A204.1 (cell line): ENCODE data around the gene NOP9.
"Not testable (repeated sequence)": the region's sequence is repeated elsewhere in the genome, so short reads cannot be mapped to it uniquely, and the experiment has no call there.

ENCODE experiments used
- FAIRE-seq: peaks from 2 replicates; lab custom pipeline; 2012; peaks lifted over from hg19 to GRCh38; lab: Jason Lieb, UNC

Gene NOP9

DNA sequence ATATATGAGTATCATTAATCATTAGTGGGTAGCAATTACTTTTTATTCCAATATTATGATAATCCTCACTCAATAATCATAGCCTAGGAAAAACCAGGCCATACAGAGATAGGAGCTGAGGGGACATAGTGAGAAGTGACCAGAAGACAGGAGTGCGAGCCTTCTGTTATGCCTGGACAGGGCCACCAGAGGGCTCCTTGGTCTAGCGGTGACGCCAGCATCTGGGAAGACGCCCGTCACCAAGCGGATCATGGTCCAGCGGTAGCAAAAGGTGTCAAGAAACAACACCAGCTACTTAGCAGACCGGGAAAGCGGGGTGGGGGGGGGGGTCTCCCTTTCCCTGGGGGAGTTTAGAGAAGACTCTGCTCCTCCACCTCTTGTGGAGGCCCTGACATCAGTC is 28.3 kb downstream of the NOP9 start:
- not testable (repeated sequence) for FAIRE-seq

DNA sequence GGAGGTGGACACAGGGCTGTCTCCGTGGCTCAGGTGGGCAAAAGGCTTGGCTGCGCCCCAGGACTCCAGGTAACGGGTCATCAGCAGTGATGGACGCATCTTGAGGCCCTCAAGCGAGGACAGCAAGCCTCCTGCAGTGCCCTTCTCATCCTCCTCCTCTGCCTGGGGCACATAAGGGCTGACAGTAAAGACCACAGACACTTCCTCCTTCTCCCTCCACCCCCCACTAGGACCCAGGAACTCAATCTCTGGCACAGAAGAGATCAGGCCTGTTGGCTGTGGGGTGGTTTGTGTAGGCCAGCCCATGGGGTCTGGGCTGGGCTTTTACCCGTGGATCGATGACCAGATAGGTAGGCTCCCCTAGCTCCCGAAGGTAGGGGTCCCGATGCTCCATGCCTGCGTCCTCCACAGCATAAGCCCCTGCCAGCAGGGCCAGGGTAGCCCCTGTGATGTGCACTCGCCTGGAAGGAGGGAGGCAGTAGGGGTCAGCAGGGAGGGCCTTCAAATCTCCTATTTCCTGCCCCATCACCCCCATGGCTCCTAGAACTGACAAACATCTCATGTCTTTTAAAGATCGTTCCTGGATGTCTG is 29.5 kb downstream of the NOP9 start:
- no peak for FAIRE-seq

DNA sequence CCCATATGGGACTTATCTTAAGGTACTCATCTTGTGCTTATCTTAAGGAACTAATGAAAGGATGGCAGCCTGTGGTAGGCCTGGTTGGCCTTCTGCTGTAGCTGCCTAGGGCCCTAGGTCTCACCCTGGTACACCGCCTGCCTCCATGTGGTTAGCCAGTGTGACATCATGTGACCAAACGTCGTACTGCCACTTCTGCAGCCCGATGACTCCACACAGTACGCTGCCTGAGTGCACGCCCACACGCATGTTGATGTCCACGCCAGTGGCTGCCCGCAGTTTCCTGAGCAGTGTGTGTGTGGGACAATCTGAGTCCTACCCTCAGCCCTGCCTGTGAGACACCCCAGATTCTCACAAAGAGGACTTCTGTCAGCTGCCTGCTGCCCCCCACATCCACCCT is 30.1 kb downstream of the NOP9 start:
- FAIRE-seq, result no peak

DNA sequence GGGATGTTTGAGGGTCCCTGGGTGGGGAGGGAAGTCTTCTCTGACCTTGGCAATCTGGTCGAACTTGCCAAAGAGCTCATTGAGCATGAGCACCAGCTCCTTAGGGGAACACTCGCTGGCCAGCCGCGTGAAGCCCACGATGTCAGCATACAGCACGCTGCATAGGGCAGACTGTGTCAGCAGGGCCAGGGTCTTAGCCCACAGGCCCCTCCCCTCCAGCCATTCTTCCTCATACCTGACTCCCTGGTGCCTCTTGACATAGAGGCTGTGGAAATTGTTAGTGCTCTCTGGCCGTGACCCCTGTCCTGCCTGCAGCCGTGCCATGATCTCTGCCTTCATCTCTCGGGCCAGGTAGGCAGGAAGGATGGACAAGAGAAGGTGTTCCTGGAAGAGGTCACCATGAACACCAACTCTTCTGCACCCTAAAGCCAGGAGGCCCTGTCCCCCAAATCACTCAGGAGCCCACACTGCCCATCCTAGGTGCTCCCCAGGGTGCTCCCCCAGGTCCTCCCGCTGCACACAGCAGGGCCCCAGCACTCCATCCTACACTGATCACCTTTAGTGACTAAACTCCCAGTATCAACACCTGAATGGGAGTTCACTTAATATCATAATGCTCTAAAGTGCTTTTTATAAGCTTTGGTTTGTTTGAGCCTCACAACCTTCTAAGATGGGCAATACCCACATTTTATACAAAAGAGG is 31.5 kb downstream of the NOP9 start:
- no peak for FAIRE-seq

DNA sequence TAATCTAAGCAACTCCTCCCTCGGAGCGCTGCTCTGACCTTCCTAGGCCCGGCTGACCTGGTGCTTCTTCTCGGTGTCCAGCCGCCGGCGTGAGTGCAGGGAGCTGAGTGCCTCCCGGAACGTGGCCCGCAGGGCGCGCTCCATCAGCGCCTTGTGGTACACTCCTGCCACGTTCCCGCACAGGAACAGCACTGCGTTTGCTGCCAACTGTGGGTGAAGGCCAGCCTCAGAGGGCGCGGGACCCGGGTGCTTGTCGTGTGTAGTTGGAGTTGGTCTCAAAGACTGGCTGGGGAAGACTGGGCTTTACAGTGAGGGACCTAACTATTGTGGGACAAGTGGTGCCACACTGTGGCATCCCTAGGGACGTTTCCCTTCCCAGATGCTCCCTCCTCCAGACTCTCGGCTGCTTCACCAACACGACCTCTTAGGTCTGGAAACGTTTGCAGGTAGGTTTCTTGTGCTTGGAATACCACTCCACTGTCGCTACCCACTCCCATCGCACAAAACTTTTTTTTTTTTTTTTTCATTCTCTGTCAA is 32.1 kb downstream of the NOP9 start:
- no peak for FAIRE-seq

DNA sequence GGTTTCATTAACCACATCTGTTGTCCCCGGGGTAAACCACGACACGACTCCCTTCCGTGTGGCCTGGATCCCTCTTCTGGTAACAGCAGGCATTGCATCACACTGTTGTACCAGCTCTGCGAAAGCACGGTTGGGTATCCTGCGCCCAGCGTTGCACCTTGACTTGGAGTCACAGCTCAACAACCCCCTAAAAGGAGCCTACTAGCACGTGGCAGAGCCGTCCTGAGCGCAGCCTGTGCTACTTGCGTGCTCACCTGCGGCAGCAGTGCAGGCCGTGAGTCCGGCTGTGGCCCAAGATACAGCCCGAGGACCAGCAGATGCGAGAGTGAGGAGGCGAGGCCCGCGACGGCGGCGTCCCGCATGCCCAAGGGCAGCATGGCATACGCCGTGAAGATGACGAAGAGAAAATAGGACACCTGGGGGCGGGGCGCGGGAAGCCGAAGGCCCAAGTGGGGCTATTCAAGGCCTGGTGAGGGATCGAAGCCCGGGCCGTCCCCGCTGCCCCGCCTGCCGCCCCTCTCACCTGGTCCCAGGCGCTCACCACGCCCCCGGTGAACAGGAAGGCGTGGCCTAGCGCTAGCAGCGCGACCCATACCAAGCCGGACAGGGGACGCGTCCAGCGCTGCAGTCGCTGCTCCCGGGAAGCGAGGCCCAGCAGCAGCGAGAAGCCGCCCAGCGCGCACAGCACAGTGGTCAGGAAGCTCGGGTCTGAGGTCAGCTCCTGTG is 32.8 kb downstream of the NOP9 start:
- FAIRE-seq, result no peak

DNA sequence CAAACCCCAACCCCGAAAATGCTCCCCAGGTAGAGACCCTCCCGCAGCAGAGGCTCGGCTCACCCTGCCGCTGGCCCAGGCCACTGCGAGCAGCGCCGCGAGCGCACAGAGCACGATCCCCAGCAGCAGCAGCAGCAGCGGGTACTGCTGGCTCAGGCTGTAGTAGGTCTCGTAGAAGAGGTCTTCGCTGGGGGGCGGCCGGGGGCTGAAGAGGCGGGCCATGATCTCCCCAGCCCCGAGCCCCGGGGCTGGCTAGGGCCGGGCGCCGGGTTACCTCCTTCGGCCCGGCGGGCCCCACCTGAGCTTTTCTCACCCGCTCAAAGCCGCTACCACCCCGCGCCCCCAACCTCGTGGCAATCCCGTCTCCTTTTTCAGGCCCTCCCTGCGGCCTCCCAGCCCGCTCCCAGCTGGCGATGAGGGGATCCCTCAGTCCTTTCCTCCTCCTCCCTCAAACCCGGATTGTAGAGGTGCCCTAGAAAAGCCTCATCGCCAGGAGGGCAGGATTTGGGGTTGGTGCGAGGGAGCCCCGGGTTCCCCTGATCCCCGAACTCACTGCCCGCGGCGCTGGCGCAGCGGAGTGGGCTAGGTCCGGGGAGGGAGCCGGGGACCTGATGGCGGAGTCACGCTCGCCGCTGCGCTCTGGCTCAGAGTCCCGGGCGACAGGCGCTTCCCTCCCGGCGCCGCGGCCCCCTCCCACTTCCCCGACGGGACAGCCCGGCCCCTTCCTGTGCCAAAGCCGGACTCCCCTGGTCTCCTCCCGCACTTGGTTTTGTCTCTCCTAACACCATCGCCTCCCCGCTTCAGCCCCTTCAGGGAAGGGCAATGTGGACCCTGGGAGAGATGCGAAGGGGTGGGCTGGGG is 35.0 kb downstream of the NOP9 start, which contains the start of gene ADCY4:
Gene ADCY4, minus strand, starts transcription at position 641 of the 861 bp plus-strand sequence. Its CDS starts 419 bp downstream, at position 222.
- FAIRE-seq, result no peak

GRCh38 chr14:24335461-24336171 is 36.0 kb downstream of the NOP9 start:
- FAIRE-seq, result no peak

DNA sequence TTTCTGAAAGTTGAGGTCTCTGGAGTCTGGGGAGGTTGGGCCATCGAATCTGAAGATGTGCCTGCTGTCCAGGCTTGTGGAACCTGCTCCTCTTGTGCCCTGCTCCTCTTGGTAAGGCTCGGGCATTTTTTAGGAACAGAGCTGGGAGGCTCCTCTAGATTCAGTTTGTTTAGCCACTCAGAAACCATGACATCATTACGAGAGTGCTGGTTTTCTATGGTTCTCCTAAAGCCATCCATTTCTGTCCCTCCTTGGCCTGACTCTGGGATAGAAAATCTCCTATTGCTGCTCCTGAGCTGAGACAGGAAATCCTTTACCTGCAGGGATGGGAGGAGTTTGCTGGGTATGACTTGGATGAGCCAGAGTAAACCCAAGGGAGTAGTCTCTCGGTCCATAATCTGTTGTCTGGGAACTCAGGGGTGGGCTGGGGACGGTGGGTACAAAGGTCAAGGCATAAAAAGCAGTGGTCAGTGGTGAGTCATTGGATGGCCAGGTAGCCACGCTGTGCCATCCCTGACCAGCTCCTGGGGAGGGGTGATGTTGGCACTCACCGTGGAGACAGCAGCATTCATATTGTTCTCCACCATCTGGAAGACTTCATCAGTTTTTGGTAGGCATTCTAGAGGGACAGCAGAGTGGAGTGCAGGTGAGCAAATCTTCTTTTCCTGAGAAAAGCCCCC is 37.6 kb downstream of the NOP9 start:
- no peak for FAIRE-seq

DNA sequence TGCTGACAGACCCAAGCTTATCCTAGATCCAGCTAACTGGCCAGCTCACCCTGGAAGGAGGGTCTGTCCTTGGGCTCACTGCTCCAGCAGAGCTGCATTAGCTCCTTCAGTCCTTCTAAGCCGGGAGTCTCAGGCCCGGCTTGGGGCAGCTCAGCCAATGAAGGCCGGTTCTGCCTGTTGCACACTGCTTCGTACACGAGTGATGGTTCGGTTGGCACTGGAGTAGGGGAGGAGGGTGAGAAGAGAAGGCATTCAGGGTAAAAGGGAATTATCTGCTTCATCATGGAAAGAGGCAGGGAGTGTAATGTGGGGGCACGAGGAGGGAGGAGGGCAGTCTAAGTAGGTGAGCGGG is 38.1 kb downstream of the NOP9 start:
- no peak for FAIRE-seq

DNA sequence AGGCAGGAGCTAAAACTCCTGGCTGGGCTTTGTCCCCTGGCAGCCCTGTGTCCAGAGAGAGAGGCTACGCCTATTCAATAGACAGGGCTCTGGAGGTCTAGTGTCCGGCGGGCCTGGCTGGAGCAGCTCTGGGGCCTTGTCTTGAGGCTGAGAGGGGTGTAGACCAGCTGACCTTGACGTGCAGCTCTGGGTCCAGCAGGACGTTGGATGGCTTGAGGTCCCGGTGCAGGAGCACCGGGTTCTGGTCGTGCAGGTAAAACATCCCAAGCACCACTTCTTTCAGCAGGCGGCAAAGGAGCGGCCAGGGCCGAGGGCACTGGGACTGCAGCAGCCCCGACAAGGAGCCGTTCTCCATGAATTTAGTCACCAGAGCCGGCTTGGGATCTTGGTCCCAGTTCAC is 39.2 kb downstream of the NOP9 start:
- FAIRE-seq, result no peak

DNA sequence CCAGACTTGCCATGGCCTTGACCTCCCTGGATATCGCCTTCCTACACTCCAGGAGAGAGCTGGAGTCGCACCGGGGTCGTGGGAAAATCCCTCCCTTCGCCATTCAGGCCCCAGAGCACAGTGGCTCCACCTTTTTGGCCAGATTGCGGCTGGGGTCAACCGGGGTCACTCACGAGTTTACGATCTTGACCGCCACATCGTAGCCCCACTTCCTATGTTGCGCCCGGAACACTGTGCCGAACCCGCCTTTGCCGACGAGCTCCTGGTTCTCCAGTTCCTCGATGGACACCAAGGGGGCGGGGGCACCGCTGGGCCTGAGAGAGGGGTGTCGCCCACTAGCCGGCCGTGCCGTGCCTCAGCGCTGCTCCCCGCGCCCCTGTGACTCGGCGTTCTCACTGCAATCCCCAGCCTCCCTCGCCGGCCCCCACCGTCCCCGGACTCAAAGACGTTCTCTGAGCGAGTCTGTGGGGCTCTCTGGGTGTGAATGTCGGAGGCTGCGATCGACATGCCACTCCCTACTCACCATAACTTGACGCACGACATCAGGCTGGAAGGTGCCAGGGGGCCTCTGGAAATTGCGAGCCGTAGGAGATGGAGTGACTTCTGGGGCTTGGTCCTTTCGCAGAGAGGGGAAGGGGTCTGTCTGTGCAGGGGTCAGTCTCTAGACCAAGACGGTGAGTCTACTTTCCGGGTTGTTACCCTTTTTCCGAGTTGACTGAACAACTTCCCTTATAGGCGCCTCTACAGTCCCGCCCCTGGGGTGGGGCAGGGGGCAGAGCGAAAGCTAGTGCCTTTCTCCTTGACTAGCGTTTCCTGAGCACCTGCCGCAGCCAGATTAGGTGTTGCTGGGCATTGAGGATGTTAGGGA is 39.9 kb downstream of the NOP9 start, which contains the start of gene RIPK3:
Gene RIPK3, minus strand, starts transcription at position 708 of the 868 bp plus-strand sequence. Its CDS starts 165 bp downstream, at position 543.
- no peak for FAIRE-seq

- FAIRE-seq, result no peak
These were observed 41.0 kb downstream of the NOP9 start for GRCh38 chr14:24340606-24341005.

DNA sequence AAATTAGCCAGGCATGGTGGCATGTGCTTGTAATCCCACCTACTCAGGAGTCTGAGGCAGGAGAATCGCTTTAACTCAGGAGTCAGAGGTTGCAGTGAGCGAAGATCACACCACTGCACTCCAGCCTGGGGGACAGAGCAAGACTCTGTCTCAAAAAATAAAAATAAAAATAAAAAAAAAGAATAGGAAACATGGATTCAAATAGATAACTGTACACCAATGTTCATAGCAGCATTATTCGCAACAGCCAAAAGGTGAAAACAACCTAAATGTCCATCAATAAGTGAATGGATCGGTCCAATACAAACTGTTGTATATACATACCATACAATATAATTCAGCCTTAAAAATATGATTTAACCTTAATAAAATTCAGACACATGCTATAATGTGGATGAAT is 43.2 kb downstream of the NOP9 start:
- no peak for FAIRE-seq

DNA sequence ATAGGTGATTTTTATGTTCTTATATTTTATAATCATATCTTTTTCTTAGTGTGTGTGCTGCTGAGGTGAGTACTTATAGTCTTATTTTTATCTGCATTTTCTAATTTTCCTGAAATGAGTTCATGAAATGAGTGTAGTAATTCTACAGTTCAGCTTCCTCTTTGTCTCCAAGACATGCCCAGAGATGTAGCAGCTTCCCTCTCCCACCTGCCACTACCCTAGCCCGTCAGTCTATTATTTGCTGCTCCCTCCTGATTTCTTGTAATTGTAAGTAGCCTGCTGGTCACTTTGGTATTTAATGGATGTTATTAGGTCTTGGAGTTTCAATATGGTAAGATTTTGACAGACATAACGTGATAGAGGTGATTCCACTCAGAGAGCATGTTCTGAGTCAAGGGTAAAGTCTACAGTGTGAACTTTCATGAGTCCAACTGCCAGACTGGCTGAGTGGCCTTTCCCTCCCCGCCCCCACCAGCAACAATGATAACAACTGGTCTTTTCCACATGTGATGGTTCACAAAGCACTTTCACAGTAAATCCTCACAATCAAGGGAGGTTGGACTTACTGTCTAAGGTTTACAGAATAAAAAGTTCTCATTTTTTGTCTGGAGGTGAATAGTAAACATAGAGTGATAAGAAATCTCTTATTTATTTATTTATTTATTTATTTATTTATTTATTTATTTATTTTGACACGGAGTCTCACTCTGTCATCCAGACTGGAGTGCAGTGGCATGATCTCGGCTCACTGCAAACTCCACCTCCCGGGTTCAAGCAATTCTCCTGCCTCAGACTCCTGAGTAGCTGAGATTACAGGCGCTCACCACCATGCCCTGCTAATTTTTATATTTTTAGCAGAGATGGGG is 44.4 kb downstream of the NOP9 start:
- no peak for FAIRE-seq

DNA sequence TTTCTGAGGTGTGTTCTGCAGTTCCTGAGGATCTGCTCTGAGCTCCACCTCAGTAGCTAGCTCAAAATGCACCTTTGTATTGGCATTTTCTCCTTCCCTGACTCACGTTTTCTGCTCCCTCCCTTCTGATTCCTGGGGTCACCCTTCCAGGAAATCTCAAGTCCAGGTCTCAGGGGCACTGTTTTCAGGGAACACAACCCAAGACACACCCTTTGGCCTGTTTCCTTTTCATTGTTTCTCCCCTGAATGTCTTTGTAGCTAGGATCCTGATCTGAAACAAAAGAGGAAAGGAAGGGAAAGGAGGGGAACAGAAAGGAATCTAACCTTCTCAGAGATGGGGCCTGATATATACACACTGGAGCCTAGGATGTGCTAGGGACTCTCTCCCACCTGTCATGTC is 47.5 kb downstream of the NOP9 start:
- FAIRE-seq, result no peak

GRCh38 chr14:24348186-24348585 is 48.5 kb downstream of the NOP9 start:
- FAIRE-seq, result no peak

- no peak for FAIRE-seq
These were observed 50.1 kb downstream of the NOP9 start for GRCh38 chr14:24349742-24350141.

DNA sequence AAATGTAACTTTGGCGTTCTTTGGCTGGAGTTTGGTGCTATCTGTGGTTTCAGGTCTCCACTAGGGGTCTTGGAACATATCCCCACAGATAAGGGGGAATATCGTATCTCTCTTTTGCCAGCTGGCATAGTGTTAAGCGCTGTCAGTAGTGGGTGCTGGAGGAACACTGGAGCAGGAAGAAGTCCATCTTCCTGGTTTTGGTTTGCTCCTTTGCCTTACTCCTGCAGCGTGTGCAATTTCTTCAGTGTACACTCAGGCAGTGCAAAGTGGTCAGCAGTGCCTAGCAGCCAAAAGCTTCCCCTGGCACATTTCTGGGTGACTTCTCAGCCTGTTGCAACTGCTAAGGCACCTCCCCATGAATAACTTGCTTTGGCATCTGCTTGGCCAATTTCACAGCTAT is 51.9 kb downstream of the NOP9 start:
- no peak for FAIRE-seq
